ENCODE measurements around the gene EPX. TPM values are rescaled to one million over a fixed set of nuclear protein-coding genes. Genes with fewer than 3 reads are reported as not detected.

Gene EPX
- total and polyA plus RNA-seq, 3 donors from 2014 or later = not detected

DNA sequence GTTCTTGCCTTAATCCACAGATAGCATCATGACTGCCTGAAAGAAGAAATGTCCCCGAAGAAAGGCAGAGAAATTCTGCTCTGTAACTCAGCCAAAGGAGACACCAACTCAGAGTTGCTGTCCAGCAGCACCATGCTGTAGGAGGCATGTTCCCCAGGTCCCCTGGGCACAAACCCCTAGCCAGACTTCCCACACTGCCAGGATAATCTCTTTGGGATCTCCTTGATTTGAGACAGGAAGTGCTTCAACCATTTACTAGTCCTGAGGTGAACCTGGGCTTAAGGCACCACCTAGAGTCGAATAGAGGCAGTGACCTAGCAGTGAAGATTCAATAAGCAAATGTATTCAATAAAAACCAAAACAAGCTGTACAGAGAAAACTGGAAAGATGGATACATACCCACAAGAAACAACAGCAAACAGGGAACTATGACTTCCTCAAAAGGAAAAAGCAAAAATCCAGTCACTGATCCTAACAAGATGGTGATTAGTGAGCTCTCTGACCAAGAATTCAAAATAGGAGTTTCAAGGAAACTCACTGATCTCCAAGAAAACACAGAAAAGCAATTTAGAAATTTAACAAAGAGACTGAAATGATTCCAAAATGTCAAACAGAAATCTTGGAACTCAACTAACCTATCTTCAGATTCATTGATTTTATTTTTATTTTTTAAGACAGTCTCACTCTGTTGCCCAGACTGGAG, 20.0 kb upstream of the EPX start:
- TF ChIP-seq POLR2A (IDR thresholded peaks at IDR 0.05) = no peak
- TF ChIP-seq, protein P1, sequence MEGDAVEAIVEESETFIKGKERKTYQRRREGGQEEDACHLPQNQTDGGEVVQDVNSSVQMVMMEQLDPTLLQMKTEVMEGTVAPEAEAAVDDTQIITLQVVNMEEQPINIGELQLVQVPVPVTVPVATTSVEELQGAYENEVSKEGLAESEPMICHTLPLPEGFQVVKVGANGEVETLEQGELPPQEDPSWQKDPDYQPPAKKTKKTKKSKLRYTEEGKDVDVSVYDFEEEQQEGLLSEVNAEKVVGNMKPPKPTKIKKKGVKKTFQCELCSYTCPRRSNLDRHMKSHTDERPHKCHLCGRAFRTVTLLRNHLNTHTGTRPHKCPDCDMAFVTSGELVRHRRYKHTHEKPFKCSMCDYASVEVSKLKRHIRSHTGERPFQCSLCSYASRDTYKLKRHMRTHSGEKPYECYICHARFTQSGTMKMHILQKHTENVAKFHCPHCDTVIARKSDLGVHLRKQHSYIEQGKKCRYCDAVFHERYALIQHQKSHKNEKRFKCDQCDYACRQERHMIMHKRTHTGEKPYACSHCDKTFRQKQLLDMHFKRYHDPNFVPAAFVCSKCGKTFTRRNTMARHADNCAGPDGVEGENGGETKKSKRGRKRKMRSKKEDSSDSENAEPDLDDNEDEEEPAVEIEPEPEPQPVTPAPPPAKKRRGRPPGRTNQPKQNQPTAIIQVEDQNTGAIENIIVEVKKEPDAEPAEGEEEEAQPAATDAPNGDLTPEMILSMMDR (IDR thresholded peaks at IDR 0.05) = no peak
- no peak overlapping the region for H3K4me3 ChIP-seq
- no peaks in the 10 kb centered on the region for H3K4me1 ChIP-seq
- WGBS, 2 donors = 39 to 61% methylated on average over 2 of the region's 2 CpGs
- DNase-seq = no peak
- no peaks in the 10 kb centered on the region for H3K9me3 ChIP-seq
- H3K27me3 ChIP-seq = no peaks in the 10 kb centered on the region
- no peaks in the 10 kb centered on the region for H3K36me3 ChIP-seq (ENCODE audit: low read depth, missing control alignments)
- intact Hi-C loops (cut with DNase I; ENCODE audit: low total_unique reads) = no loop called here
- H3K27ac ChIP-seq = no peak overlapping the region

DNA sequence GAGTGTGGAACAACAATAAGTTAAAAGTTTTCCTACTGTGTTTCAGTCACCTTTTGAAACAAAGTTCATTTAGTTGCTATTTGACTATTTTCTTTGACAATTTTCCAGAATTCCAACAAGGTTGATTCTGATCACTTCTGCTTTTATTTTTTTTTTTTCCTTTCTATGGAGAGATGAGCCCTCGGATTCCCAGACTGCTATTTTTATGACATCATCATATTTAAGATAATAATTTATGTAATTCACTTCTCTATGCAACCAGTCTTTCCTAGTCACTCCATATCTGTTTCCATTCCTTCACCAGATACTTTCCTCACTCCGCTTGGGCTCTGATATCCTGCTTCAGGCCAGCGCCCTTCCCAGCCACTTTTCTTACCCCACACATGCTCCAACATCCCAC, 17.7 kb upstream of the EPX start:
- intact Hi-C loops (cut with DNase I; ENCODE audit: low total_unique reads) = no loop called here
- H3K27me3 ChIP-seq = no peaks in the 10 kb centered on the region
- H3K9me3 ChIP-seq = no peaks in the 10 kb centered on the region
- WGBS, 2 donors = 54 to 63% methylated on average over 3 of the region's 3 CpGs
- H3K36me3 ChIP-seq (ENCODE audit: low read depth, missing control alignments) = no peaks in the 10 kb centered on the region
- DNase-seq = no peak
- no peak for TF ChIP-seq POLR2A (IDR thresholded peaks at IDR 0.05)
- TF ChIP-seq, protein P1 (IDR thresholded peaks at IDR 0.05) = no peak
- H3K27ac ChIP-seq = no peak overlapping the region
- H3K4me1 ChIP-seq = no peaks in the 10 kb centered on the region
- H3K4me3 ChIP-seq = no peak overlapping the region

DNA sequence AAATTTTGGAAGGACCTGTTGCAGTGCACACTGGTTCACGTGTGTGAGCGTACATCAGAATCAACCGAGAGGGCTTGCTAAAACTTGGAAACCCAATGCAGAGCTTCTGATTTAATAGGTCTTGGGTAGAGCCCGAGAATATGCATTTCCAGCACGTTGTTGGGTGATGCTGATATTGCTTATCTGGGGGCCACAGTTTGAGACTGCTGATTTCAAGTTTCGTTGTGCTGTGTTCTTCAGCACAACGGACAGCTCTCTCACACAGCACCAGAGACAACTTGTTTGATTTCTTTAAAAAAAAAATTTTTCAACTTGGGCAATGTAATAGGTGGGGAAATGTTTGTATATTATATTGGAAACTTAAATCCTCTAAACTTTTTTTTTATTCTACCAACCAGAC, 16.3 kb upstream of the EPX start:
- WGBS, 2 donors = 42 to 47% methylated on average over 7 of the region's 7 CpGs
- TF ChIP-seq, protein P1 (IDR thresholded peaks at IDR 0.05) = no peak
- intact Hi-C loops (cut with DNase I; ENCODE audit: low total_unique reads) = no loop called here

DNA sequence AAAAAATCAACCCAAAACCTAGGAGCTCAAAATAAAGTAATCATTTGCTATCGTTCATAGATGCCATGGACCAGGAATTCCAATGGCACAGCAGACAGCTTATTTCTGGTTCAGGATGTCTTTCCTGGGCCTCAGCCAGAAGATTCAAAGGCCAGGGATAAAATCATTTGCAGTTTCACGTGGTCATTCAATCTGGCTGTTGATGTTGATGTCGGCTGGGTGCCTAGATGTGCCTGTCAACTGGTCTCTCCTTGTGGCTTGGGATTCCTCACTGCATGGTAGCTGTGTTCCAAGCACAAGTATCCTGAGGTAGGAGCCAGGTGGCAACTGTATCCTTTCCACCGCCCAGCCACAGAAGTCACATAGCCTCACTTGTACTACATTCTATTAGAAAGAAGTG, 10.7 kb upstream of the EPX start:
- no peaks in the 10 kb centered on the region for H3K9me3 ChIP-seq
- H3K27me3 ChIP-seq = no peaks in the 10 kb centered on the region
- H3K36me3 ChIP-seq (ENCODE audit: low read depth, missing control alignments) = no peaks in the 10 kb centered on the region
- no peak overlapping the region for H3K27ac ChIP-seq
- H3K4me3 ChIP-seq = no peak overlapping the region
- 68 to 77% methylated on average over 4 of the region's 4 CpGs for WGBS, 2 donors
- TF ChIP-seq, protein P1 (IDR thresholded peaks at IDR 0.05) = no peak
- TF ChIP-seq POLR2A (IDR thresholded peaks at IDR 0.05) = no peak
- no peak for DNase-seq
- intact Hi-C loops (cut with DNase I; ENCODE audit: low total_unique reads) = no loop called here
- H3K4me1 ChIP-seq = no peaks in the 10 kb centered on the region

More for the DNA sequence above, 16.3 kb upstream of the EPX start:
- no peaks in the 10 kb centered on the region for H3K27me3 ChIP-seq
- H3K27ac ChIP-seq = no peak overlapping the region
- no peak overlapping the region for H3K4me3 ChIP-seq
- no peaks in the 10 kb centered on the region for H3K4me1 ChIP-seq
- H3K9me3 ChIP-seq = no peaks in the 10 kb centered on the region
- H3K36me3 ChIP-seq (ENCODE audit: low read depth, missing control alignments) = no peaks in the 10 kb centered on the region
- no peak for DNase-seq

DNA sequence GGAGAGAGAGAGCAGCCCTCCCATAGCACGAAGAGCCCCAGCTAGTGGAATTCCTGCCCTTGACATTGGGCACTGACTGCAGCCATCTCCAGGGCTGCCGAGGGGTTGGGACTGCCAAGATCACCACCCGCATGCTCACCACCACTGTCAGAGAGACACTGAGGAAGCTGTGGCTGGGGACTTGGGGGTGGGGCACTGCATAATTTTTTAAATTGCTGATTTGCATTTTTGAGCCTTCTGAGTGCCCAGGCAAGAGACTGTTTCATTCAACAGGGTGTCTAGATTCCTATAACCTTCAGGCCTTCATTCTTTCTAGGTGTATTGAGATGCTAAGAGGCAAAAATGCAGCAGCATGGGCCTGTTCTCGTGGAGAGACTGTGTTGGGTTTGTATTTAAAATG, 9.0 kb upstream of the EPX start:
- Histone ChIP-seq H3K4me1 (no peaks in the 10 kb centered on the region), H3K9me3 (no peaks in the 10 kb centered on the region), H3K27ac (no peak overlapping the region), H3K4me3 (no peak overlapping the region), H3K27me3 (no peaks in the 10 kb centered on the region), H3K36me3 (ENCODE audit: low read depth, missing control alignments) (no peaks in the 10 kb centered on the region)
- TF ChIP-seq, protein P1 (IDR thresholded peaks at IDR 0.05) = no peak
- TF ChIP-seq POLR2A (IDR thresholded peaks at IDR 0.05) = no peak
- WGBS, 2 donors = 76 to 84% methylated on average over 4 of the region's 4 CpGs
- intact Hi-C loops (cut with DNase I; ENCODE audit: low total_unique reads) = no loop called here
- DNase-seq = no peak
